HG03575 (cell line): Measurements from ENCODE around the gene LACTB.

ENCODE experiments used
- ATAC-seq: cut with Tn5 transposase; IDR thresholded peaks from one replicate; pipeline ENCODE4 v1.9.1; 2021; ENCODE audit not compliant: unreplicated experiment, insufficient number of reproducible peaks, low FRiP score; ENCODE audit errors: extremely low read depth

LACTB gene

GRCh38 chr15:63190769-63191649 is 69.3 kb downstream of the LACTB start:
- ATAC-seq: no peak
